Activated naive CD4-positive, alpha-beta T cell treated with anti-CD3 and anti-CD28 coated beads, Interleukin-2, amount 50 U/mL, for 72 hours (primary cell): ENCODE measurements around the gene USO1. TPM values are rescaled to one million over a fixed set of nuclear protein-coding genes. Genes with fewer than 3 reads are reported as not detected.
A peak's percentile ranks its signal among the peaks of the same experiment; 100 is the strongest.
"Not testable (repeated sequence)": the region's sequence is repeated elsewhere in the genome, so short reads cannot be mapped to it uniquely, and the experiment has no call there.

ENCODE experiments used
- ATAC-seq, 2 donors: fragments of 150-1000 bp; cut with Tn5 transposase; 2 replicates each; pipeline ENCODE4 v1.10.0; 2021; ENCODE audit warnings: mild to moderate bottlenecking in 2 of 2, moderate library complexity in 2 of 2
- DNase-seq, 2 donors: peaks; one replicate each; pipeline ENCODE4 v3.0.0; 2021 to 2022; ENCODE audit warnings: low spot score in 2 of 2
- H3K27ac Mint-ChIP-seq, 2 donors: one replicate each; pipeline ENCODE4 v1.8.0; 2022; ENCODE audit warnings: mild to moderate bottlenecking in 2 of 2, mixed read lengths in 2 of 2
- H3K36me3 Mint-ChIP-seq, 2 donors: one replicate each; pipeline ENCODE4 v1.8.0; 2022; ENCODE audit warnings: mixed read lengths in 2 of 2
- H3K9me3 Mint-ChIP-seq, 2 donors: one replicate each; pipeline ENCODE4 v1.8.0; 2022; ENCODE audit warnings: mixed read lengths in 2 of 2
- total RNA-seq, 2 donors: library from RNA; stranded (reverse); gene quantifications; one replicate each; pipeline ENCODE4 v1.2.3, GENCODE V29; 2022

The USO1 gene
- total RNA-seq: 10 to 100 TPM; 44.7 to 50.6 TPM

GRCh38 chr4:75724066-75724866 lies at the start of gene USO1:
TSS of gene USO1 (plus strand) at chr4:75724577. CDS start at chr4:75724820, 243 bp downstream.
- H3K9me3 Mint-ChIP-seq: no peaks in the 10 kb centered on the region
- peaks cover 10 to 21% of the 10 kb centered on the region in 2 donors for H3K36me3 Mint-ChIP-seq
- peak within 1 kb of the TSS; percentile 99 for H3K27ac Mint-ChIP-seq
- ATAC-seq: peak; percentile 89 to 95
- DNase-seq: peak; percentile 99

- no peak overlapping the region for H3K27ac Mint-ChIP-seq
- H3K9me3 Mint-ChIP-seq: no peaks in the 10 kb centered on the region
- H3K36me3 Mint-ChIP-seq: peaks cover 20 to 27% of the 10 kb centered on the region in 2 donors
- ATAC-seq (no peak), DNase-seq (no peak)
Measured at GRCh38 chr4:75675004-75675531, 49.3 kb upstream of the USO1 start.

- no peak for ATAC-seq
- H3K36me3 Mint-ChIP-seq: no peaks in the 10 kb centered on the region
- no peaks in the 10 kb centered on the region for H3K9me3 Mint-ChIP-seq
- DNase-seq: no peak
- no peak overlapping the region for H3K27ac Mint-ChIP-seq
Measured at GRCh38 chr4:75678473-75678872, 45.9 kb upstream of the USO1 start.

GRCh38 chr4:75678965-75679364 lies 45.4 kb upstream of the USO1 start:
- DNase-seq (no peak), ATAC-seq (no peak)
- no peak overlapping the region for H3K27ac Mint-ChIP-seq
- H3K9me3 Mint-ChIP-seq: no peaks in the 10 kb centered on the region
- no peaks in the 10 kb centered on the region for H3K36me3 Mint-ChIP-seq

- ATAC-seq: no peak
- no peaks in the 10 kb centered on the region for H3K9me3 Mint-ChIP-seq
- no peak for DNase-seq
- no peaks in the 10 kb centered on the region for H3K36me3 Mint-ChIP-seq
- no peak overlapping the region for H3K27ac Mint-ChIP-seq
Measured at GRCh38 chr4:75679876-75680575, 44.4 kb upstream of the USO1 start.

GRCh38 chr4:75683482-75684155 lies 40.8 kb upstream of the USO1 start:
- DNase-seq (no peak), ATAC-seq (peak in 1 of 2 donors; percentile 21)
- Mint-ChIP-seq H3K9me3 (peaks cover 0 to 4% of the 10 kb centered on the region in 2 donors), H3K36me3 (peaks cover 0 to 14% of the 10 kb centered on the region in 2 donors), H3K27ac (no peak overlapping the region)

- H3K27ac Mint-ChIP-seq: peak overlapping the region in 1 of 2 donors; percentile 17
- H3K36me3 Mint-ChIP-seq: peaks cover 0 to 18% of the 10 kb centered on the region in 2 donors
- ATAC-seq (no peak), DNase-seq (no peak)
- peaks cover 0 to 4% of the 10 kb centered on the region in 2 donors for H3K9me3 Mint-ChIP-seq
Measured at GRCh38 chr4:75685546-75686189, 38.7 kb upstream of the USO1 start.

GRCh38 chr4:75686346-75686745 lies 38.0 kb upstream of the USO1 start:
- DNase-seq (no peak), ATAC-seq (peak; percentile 59 to 75)
- peaks cover 0 to 4% of the 10 kb centered on the region in 2 donors for H3K9me3 Mint-ChIP-seq
- peaks cover 0 to 18% of the 10 kb centered on the region in 2 donors for H3K36me3 Mint-ChIP-seq
- H3K27ac Mint-ChIP-seq: peak overlapping the region in 1 of 2 donors; percentile 17

GRCh38 chr4:75687125-75687524 lies 37.3 kb upstream of the USO1 start:
- not testable (repeated sequence) for ATAC-seq
- peak overlapping the region in 1 of 2 donors; percentile 77 for H3K27ac Mint-ChIP-seq

GRCh38 chr4:75692066-75692465 lies 32.3 kb upstream of the USO1 start:
- not testable (repeated sequence) for ATAC-seq, H3K9me3 Mint-ChIP-seq, DNase-seq, H3K27ac Mint-ChIP-seq
- H3K36me3 Mint-ChIP-seq: peaks cover 8 to 17% of the 10 kb centered on the region in 2 donors

More at GRCh38 chr4:75687125-75687524, 37.3 kb upstream of the USO1 start:
- DNase-seq, H3K9me3 Mint-ChIP-seq: not testable (repeated sequence)
- peaks cover 0 to 18% of the 10 kb centered on the region in 2 donors for H3K36me3 Mint-ChIP-seq

- ATAC-seq (peak; percentile 17 to 85), DNase-seq (no peak)
- Mint-ChIP-seq H3K9me3 (peaks cover 0 to 5% of the 10 kb centered on the region in 2 donors), H3K36me3 (peaks cover 0 to 8% of the 10 kb centered on the region in 2 donors), H3K27ac (peak overlapping the region; percentile 25 to 38)
Measured at GRCh38 chr4:75696071-75696470, 28.3 kb upstream of the USO1 start.

GRCh38 chr4:75696581-75696980 lies 27.8 kb upstream of the USO1 start:
- H3K9me3 Mint-ChIP-seq: peaks cover 0 to 5% of the 10 kb centered on the region in 2 donors
- no peak for ATAC-seq
- peaks cover 0 to 8% of the 10 kb centered on the region in 2 donors for H3K36me3 Mint-ChIP-seq
- H3K27ac Mint-ChIP-seq: no peak overlapping the region
- DNase-seq: no peak

GRCh38 chr4:75698162-75698962 lies 26.0 kb upstream of the USO1 start:
- peaks cover 0 to 8% of the 10 kb centered on the region in 2 donors for H3K36me3 Mint-ChIP-seq
- peaks cover 0 to 5% of the 10 kb centered on the region in 2 donors for H3K9me3 Mint-ChIP-seq
- peak; percentile 59 to 80 for ATAC-seq
- no peak for DNase-seq
- peak overlapping the region; percentile 27 to 74 for H3K27ac Mint-ChIP-seq

GRCh38 chr4:75698963-75699228 lies 25.5 kb upstream of the USO1 start:
- Mint-ChIP-seq H3K36me3 (peaks cover 0 to 8% of the 10 kb centered on the region in 2 donors), H3K9me3 (peaks cover 0 to 2% of the 10 kb centered on the region in 2 donors), H3K27ac (peak overlapping the region; percentile 27 to 74)
- ATAC-seq (peak; percentile 57 to 71), DNase-seq (no peak)

GRCh38 chr4:75699299-75699698 lies 25.1 kb upstream of the USO1 start:
- DNase-seq: no peak
- Mint-ChIP-seq H3K27ac (peak overlapping the region; percentile 27 to 74), H3K9me3 (no peaks in the 10 kb centered on the region), H3K36me3 (peaks cover 0 to 8% of the 10 kb centered on the region in 2 donors)
- peak; percentile 70 to 76 for ATAC-seq
